GM18909 (cell line): ENCODE data around the gene OR2A12.
"Not testable (repeated sequence)": the region's sequence is repeated elsewhere in the genome, so short reads cannot be mapped to it uniquely, and the experiment has no call there.

Experiments used
- ATAC-seq: cut with Tn5 transposase; IDR thresholded peaks from one replicate; pipeline ENCODE4 v1.9.1; 2021; ENCODE audit warnings: mild to moderate bottlenecking; ENCODE audit not compliant: unreplicated experiment, poor library complexity

The OR2A12 gene

GRCh38 chr7:144085978-144086377 lies at the start of gene OR2A12:
Gene OR2A12, plus strand, starts transcription at chr7:144086278. Its CDS starts 8,830 bp downstream, at chr7:144095108.
- ATAC-seq: no peak

- no peak for ATAC-seq
Measured at GRCh38 chr7:144036302-144036885, 49.7 kb upstream of the OR2A12 start.

- ATAC-seq: no peak
Measured at GRCh38 chr7:144037414-144038035, 48.6 kb upstream of the OR2A12 start.

DNA sequence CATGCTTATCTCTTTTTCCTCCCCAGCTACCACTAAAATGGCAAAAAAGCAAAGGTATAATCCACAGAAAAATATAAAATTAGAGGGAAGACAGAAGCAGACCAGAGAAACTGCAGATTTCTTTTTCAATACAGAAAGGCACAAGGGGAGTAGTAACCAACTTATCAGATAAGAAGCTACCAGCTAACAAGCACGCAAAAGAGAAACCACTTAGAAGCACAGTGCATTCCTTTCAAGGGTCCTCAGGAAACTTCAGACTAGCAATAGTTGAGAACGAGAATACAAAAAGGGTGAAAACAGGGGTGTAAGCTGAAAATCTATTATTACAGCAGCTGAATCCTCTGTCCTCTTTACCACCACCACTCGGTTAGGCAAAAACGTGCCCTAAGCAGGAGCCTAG lies 47.2 kb upstream of the OR2A12 start:
- ATAC-seq: no peak

- no peak for ATAC-seq
Measured at GRCh38 chr7:144048648-144049047, 37.4 kb upstream of the OR2A12 start, which contains the start of gene OR2A5. Gene OR2A5, plus strand, starts transcription at chr7:144048948. Its CDS starts 1,454 bp downstream, at chr7:144050402.

GRCh38 chr7:144049491-144049890 lies 36.6 kb upstream of the OR2A12 start:
- ATAC-seq: no peak

- ATAC-seq: no peak
Measured at GRCh38 chr7:144050093-144050492, 36.0 kb upstream of the OR2A12 start.

DNA sequence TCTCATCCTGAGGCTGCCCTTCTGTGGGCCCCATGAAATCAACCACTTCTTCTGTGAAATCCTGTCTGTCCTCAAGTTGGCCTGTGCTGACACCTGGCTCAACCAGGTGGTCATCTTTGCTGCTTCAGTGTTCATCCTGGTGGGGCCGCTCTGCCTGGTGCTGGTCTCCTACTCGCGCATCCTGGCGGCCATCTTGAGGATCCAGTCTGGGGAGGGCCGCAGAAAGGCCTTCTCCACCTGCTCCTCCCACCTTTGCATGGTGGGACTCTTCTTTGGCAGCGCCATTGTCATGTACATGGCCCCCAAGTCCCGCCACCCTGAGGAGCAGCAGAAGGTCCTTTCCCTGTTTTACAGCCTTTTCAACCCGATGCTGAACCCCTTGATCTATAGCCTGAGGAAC lies 35.2 kb upstream of the OR2A12 start:
- not testable (repeated sequence) for ATAC-seq

GRCh38 chr7:144057954-144058353 lies 28.1 kb upstream of the OR2A12 start:
- ATAC-seq: no peak

DNA sequence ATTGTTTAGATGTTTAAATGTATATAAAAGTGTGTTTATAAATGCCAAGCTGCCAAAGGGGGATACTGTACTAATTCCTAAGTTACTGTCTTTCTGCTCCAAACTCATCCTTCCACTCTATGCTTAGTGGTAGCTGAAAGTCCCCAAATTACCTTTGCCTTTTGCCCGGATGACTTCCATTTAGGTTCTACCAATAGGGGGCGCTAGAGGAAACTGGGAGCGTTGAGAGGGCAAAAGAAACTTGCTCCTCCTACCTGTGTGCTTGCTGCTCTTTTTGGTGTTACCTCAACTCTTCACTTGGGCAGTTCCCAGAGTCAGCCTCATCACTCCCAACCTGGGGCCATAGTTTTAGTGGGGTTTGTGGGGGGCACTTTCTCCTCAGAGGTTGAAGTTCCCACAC lies 22.4 kb upstream of the OR2A12 start:
- no peak for ATAC-seq

DNA sequence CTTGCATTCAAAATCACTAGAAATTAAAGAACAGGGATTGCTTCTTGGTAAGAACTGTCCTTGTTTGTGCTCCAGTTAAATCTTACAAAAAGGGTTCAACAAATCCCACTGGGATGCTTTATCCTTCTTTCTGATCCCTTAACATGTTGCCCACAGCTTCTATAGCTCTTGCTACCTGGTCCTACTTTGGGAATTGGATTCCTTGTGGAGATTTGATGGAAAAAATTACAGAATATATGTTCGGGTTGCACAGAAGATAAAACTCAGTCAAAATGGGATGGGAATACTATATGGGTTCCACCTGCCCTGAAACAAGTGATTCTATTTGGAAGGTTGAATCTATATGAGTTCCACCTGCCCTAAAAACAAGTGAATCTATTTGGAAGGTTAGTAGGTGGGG lies 16.6 kb upstream of the OR2A12 start, which contains the start of gene OR2A25:
Gene OR2A25 (plus strand): TSS at position 301 of the 400 bp plus-strand sequence. CDS start 4,409 bp downstream, outside the sequence.
- ATAC-seq: no peak

DNA sequence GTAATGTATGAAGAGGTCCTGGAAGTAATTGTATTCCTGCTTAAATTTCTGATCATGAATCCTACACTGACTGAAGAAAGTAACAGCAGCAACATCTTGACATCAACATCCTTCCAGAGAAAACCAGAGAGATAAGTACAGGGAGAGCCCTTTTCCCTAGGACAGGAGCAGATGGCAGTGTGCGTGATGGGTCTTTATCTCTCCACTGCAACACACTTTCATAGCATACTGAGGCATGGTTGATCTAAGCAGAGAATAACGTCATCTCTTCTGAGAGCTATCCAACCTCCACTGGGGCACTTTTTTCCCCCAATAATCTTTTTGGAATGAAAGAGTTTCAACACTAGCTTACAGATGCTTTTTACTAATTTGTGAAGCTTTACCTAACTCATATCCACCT lies 16.1 kb upstream of the OR2A12 start:
- ATAC-seq: no peak

DNA sequence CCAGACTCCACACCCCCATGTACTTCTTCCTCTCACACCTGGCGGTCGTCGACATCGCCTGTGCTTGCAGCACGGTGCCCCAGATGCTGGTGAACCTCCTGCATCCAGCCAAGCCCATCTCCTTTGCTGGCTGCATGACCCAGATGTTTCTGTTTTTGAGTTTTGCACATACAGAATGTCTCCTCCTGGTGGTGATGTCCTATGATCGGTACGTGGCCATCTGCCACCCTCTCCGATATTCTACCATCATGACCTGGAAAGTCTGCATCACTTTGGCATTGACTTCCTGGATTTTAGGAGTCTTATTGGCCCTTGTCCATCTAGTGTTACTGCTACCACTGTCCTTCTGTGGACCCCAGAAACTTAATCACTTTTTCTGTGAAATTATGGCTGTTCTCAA lies 11.7 kb upstream of the OR2A12 start:
- no peak for ATAC-seq

DNA sequence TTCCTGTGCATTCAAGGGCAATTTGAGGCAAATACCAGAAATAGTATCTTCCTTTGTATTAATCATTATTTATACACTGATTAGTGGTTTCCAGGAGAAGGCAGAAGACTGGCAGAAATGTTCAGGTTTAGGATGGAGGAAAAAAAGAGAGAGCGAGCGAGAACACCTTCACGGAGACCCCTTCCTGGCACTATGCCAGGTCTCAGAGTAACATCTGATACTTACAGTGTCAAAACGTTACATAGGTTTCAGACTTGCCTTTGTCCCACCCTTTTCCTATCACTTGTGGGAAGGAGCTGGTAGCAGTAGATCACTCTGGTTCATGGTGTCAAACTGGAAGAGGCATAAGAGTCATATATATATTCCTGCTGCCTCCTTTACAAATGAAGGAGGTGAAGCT lies 652 bp downstream of the OR2A12 start:
- ATAC-seq: no peak

DNA sequence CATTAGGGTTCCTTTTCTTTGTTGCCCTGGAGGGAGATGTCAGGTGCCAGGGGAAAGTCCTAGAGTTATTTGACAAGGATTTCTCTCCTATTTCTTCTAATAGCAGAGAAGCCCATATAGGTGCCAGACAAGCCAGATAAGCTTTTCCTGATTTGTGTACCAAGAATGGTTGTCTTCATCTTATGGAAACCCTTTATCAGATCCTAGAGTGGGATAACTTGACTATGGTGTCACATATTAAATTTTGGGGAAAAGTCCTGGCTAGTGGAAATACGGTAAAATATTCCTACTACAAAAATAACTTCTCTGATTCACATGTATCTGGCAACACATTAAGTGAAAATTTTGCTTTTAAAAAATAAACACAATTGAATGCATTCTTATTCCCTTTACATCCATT lies 1.2 kb downstream of the OR2A12 start:
- no peak for ATAC-seq

DNA sequence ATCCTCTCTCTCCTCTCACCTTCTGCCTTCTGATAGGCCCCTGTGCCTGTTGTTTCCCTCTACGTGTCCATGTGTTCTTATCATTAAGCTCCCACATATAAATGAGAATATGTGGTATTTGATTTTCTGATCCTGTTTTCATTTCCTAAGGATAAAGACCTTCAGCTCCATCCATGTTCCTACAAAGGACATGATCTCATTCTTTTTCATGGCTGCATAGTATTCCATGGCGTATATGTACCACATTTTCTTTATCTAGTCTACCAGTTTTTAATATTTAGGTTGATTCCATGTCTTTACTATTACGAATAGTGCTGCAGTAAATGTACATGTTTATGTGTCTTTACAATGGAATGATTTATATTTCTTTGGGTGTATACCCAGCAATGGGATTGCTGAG lies 4.6 kb downstream of the OR2A12 start:
- no peak for ATAC-seq

DNA sequence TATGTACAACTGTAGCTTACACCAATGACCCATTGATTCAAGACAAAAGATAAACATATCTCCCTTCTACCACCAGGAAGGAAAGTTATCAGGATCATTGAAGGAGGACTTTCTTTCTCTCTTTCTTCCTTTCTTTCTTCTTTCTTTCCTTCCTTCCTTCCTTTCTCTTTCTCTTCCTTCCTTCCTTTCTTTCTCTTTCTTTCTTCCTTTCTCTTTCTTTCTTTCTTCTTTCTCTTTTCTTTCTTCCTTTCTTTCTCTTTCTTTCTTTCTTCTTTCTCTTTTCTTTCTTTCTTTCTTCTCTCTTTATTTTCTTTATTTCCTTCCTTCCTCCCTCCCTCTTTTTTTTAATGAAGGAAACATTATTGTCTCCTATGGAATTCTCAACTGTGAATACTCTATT lies 12.7 kb downstream of the OR2A12 start:
- ATAC-seq: no peak

- no peak for ATAC-seq
Measured at GRCh38 chr7:144100607-144101006, 14.5 kb downstream of the OR2A12 start.

DNA sequence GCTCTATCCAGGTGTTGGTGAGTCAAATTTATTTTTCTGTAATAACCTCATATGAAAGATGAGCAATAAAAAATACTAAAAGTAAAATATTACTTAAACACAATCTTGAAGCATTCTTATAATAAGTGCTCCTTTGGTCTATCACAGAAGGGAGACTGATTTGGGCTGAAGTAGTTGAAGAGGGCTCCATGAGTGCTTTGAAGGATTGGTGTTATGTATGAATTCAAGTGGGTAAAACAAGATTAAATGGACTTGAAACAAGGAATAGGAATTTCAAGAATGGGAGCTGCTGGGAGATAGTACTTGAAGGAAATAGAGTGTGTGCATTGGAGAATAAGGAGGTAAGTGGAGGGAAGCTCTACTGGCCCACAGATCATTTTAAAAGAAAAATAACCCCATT lies 16.0 kb downstream of the OR2A12 start:
- no peak for ATAC-seq

DNA sequence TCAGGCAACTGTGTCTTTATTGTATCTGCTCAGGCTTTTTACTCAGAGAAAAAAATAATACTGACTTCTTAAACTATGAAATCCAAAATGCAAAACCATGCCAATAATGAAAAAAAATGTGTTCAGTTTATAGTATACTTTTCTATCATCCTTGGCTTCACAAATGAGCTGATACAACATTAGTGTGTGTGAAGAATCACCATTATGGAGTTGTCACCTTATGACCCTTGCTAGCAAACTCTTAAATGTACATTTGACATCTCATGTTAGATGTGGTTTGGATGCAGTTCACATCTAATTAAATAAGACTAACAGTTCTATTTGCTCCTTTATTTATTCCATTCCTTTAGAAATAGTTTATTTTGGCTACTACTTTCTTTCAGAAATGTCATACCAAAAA lies 19.1 kb downstream of the OR2A12 start:
- ATAC-seq: no peak

GRCh38 chr7:144109283-144109682 lies 23.2 kb downstream of the OR2A12 start, which contains the start of gene OR2A2:
Gene OR2A2, plus strand, starts transcription at chr7:144109583. Its CDS starts 0 bp downstream, at chr7:144109583.
- no peak for ATAC-seq

GRCh38 chr7:144110272-144110671 lies 24.2 kb downstream of the OR2A12 start:
- no peak for ATAC-seq
